Adrenal gland (tissue), 12 donors: Measurements from ENCODE around the gene LRRK1. TPM values are rescaled to one million over a fixed set of nuclear protein-coding genes. Genes with fewer than 3 reads are reported as not detected.
A peak's percentile ranks its signal among the peaks of the same experiment; 100 is the strongest.

ENCODE experiments used
- DNase-seq, 7 donors: peaks; one replicate each; pipeline ENCODE4 v3.0.0-alpha.2; 2019 to 2020
- H3K27ac ChIP-seq, 5 donors: fragments of 200-600 bp; sonication (generic) in 4 of 5; 1 replicate in 3 of 5; 2 replicates in 2 of 5; pipeline versions ENCODE4 v1.5.1 to v1.8.0; 2016 to 2020; ENCODE audit warnings: mild to moderate bottlenecking in 1 of 5
- H3K27me3 ChIP-seq: fragments of 200-600 bp; 2 replicates; pipeline ENCODE4 v1.8.0; 2021
- H3K36me3 ChIP-seq, 2 donors: fragments of 200-600 bp; replicated peaks in 1 of 2; 1 replicate in 1 of 2; 2 replicates in 1 of 2; pipeline versions ENCODE4 v1.5.1 to v1.8.0; 2018 to 2022
- H3K4me1 ChIP-seq, 2 donors: fragments of 200-600 bp; replicated peaks in 1 of 2; 1 replicate in 1 of 2; 2 replicates in 1 of 2; pipeline versions ENCODE4 v1.5.1 to v1.8.0; 2018 to 2021
- H3K4me3 ChIP-seq, 4 donors: fragments of 200-600 bp; sonication (generic) in 3 of 4; one replicate each; pipeline ENCODE4 v1.5.1; 2016 to 2018
- H3K9me3 ChIP-seq, 3 donors: fragments of 200-600 bp; sonication (generic) in 1 of 3; replicated peaks in 1 of 3; 1 replicate in 2 of 3; 2 replicates in 1 of 3; pipeline versions ENCODE4 v1.5.1 to v1.8.0; 2016 to 2021
- POLR2A ChIP-seq, 2 donors: fragments of 450-650 bp; IDR thresholded peaks; one replicate each; pipeline ENCODE4 v1.6.1; 2017; ENCODE audit warnings: antibody characterized with exemption in 2 of 2, mild to moderate bottlenecking in 2 of 2, moderate library complexity in 1 of 2
- WGBS, 4 donors: extraction: QIAGEN DNeasy Blood & Tissue Kit in 2 of 4; methylation state at CpG; one replicate each; pipeline versions ENCODE4 v1.1.5 to v1.1.7; 2013 to 2017; 5-methylcytosine and 5-hydroxymethylcytosine counted together
- intact Hi-C, 2 donors: fragments of 100-400 bp; cut with DNase I; formaldehyde crosslinking; loops; one replicate each; pipeline versions ENCODE4 v1.14.1 to v1.15.0; 2022 to 2023
- polyA plus RNA-seq, 3 donors: library from polyadenylated mRNA; stranded (reverse); fragments of 200-250 nt in 2 of 3; fragments of 350-450 nt in 1 of 3; fragmentation: Illumina TruSeq in 1 of 3; extraction: RNeasy Lipid Tissue Mini Kit (QIAGEN cat#74804) in 1 of 3; gene quantifications; one replicate each; pipeline ENCODE4 v1.2.3, GENCODE V29; 2013 to 2014
- total RNA-seq, 9 donors: library from RNA; depleted of rRNA in 4 of 9; stranded (reverse); fragments of >200 nt in 4 of 9; fragments of 120-200 nt in 1 of 9; fragmentation: NEBNext Ultra II Directional in 1 of 9; extraction: Animal tissue kit (Norgen Biotek cat#: 25700) in 1 of 9; gene quantifications; one replicate each; pipeline versions ENCODE4 v1.1.0 to v1.2.4, GENCODE V29; 2013 to 2023
- TF ChIP-seq, protein P1 (sequence below), 6 experiments: fragments of 450-650 bp in 4 of 6; fragments of 200-600 bp in 2 of 6; sonication (generic) in 1 of 6; IDR thresholded peaks; 1 replicate in 5 of 6; 2 replicates in 1 of 6; pipeline versions ENCODE4 v1.5.1 to v1.8.0; 2016 to 2021; ENCODE audit warnings: antibody characterized with exemption in 6 of 6, mild to moderate bottlenecking in 2 of 6, moderate library complexity in 1 of 6
- donor health status: healthy with polysubstance abuse.
- donor health status: Bipolar disorder and iron deficiency.
- donor health status: DM: yes; HTN: yes; CAD: no.
- donor health status: DM: no; HTN: no; CAD: no.
- donor health status: DM: no; HTN: no; CAD: no.
- donor health status: DM: yes; HTN: yes; CAD: no.

LRRK1 gene
- total and polyA plus RNA-seq, 12 donors, result 0.44 to 13.1 (median 7.7) TPM

DNA sequence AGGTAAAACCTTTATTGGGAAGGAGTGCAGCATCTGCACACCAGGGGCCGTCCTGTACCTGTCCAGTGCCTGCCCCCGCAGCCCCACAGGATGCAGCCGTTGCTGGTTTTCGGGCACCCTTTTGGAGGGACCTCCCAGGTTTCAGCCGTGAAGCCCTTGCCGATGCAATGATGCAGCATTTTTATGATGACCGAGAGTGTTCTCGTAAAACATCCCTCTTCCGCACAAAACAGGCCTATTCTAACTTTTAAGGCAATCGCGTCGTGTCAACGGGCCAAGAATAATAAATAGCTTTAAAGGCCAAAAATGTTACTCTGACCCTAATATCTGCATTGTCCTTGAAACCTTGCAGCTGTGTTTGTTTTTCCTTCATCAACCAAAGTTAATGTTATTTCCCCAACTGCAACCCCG lies 126.1 kb downstream of the LRRK1 start:
- H3K9me3 ChIP-seq, result no peaks in the 10 kb centered on the region
- H3K4me3 ChIP-seq, result no peak overlapping the region
- H3K27me3 ChIP-seq, result no peaks in the 10 kb centered on the region
- DNase-seq, result peak in 4 of 7 donors; percentile 12 to 58 (median 26)
- H3K4me1 ChIP-seq, result no peaks in the 10 kb centered on the region
- 70 to 84% (median 75%) methylated on average over 14 of the region's 14 CpGs for WGBS, 4 donors
- no peaks in the 10 kb centered on the region for H3K36me3 ChIP-seq
- H3K27ac ChIP-seq, result peak overlapping the region in 4 of 5 donors; percentile 23 to 88 (median 62)
- TF ChIP-seq, protein P1, sequence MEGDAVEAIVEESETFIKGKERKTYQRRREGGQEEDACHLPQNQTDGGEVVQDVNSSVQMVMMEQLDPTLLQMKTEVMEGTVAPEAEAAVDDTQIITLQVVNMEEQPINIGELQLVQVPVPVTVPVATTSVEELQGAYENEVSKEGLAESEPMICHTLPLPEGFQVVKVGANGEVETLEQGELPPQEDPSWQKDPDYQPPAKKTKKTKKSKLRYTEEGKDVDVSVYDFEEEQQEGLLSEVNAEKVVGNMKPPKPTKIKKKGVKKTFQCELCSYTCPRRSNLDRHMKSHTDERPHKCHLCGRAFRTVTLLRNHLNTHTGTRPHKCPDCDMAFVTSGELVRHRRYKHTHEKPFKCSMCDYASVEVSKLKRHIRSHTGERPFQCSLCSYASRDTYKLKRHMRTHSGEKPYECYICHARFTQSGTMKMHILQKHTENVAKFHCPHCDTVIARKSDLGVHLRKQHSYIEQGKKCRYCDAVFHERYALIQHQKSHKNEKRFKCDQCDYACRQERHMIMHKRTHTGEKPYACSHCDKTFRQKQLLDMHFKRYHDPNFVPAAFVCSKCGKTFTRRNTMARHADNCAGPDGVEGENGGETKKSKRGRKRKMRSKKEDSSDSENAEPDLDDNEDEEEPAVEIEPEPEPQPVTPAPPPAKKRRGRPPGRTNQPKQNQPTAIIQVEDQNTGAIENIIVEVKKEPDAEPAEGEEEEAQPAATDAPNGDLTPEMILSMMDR (IDR thresholded peaks at IDR 0.05), result no peak
- no peak for TF ChIP-seq POLR2A (IDR thresholded peaks at IDR 0.05)
- intact Hi-C loops, result no loop called here

DNA sequence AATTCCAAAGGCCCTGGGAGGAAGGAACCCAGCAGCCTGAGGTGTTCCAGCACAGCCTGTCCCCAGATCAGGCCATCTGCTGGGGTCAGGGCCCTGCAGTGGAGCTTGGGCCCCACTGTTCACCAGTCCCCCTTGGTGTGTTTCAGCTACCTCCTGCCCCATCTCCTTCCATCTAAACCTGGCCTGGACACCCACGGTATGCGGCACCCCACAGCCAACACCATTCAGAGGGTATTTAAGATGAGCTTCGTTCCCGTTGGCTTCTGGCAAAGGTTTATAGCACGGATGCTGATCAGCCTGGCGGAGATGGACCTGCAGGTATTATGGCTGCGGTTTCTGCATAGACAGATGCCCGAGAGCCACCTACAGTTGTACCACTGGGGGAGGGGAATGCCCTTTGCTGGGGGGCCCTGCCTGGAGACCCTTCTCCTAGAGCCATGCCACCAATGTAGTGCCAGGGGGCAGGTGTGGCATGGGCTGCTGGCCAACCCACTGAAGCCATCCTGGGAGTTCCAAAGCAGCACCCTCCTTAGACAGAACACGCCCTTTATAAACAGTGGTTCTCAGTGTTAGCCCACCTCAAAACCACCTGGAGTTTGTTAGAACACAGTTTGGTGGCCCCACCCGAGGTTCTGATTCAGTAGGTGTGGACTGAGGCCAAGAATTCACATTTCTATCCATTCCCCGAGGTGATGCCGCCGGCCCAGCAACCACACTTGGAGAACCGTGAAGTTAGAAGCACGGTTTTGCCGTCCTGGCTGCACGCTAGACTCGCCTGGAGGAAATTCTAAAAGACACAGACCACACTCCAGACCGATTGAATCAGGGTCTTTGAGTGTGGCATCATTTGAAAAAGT lies 126.9 kb downstream of the LRRK1 start:
- 93 to 96% (median 95%) methylated on average over 15 to 19 of the region's 19 CpGs for WGBS, 4 donors
- peak in 4 of 7 donors; percentile 6 to 45 (median 12) for DNase-seq
- intact Hi-C loops, result no loop called here
- H3K27ac ChIP-seq, result peak overlapping the region in 2 of 5 donors; percentile 59 to 88
- no peaks in the 10 kb centered on the region for H3K27me3 ChIP-seq
- TF ChIP-seq POLR2A (IDR thresholded peaks at IDR 0.05), result no peak
- TF ChIP-seq, protein P1 (IDR thresholded peaks at IDR 0.05), result no peak
- H3K4me3 ChIP-seq, result no peak overlapping the region
- H3K36me3 ChIP-seq, result no peaks in the 10 kb centered on the region
- H3K4me1 ChIP-seq, result no peaks in the 10 kb centered on the region
- no peaks in the 10 kb centered on the region for H3K9me3 ChIP-seq

DNA sequence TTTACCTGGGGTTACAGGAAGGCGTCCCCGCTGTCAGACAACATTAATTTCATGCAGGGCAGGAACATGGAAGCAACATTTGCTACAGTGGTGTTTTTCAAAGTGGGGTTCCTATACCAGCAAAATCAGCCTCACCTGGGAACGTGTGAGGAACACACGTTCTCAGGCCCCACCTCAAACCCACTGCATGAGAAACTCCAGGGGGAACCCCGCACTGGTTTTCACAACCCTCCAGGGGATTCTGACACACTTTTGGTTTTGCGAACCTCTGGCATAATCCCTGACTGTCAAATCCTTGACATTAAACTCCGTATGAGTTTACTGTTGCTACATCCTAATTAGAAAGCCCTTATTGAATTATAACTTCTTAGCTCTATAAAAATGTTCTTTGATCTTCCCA lies 127.7 kb downstream of the LRRK1 start:
- intact Hi-C loops, result no loop called here
- WGBS, 4 donors, result 74 to 85% (median 78%) methylated on average over 7 of the region's 7 CpGs
- peak overlapping the region in 3 of 5 donors; percentile 15 to 88 (median 59) for H3K27ac ChIP-seq
- DNase-seq, result peak in 4 of 7 donors; percentile 8 to 22 (median 14)
- TF ChIP-seq POLR2A (IDR thresholded peaks at IDR 0.05), result no peak
- TF ChIP-seq, protein P1 (IDR thresholded peaks at IDR 0.05), result no peak
- no peaks in the 10 kb centered on the region for H3K4me1 ChIP-seq
- peaks cover 0 to under 1% of the 10 kb centered on the region in 2 donors for H3K36me3 ChIP-seq
- no peaks in the 10 kb centered on the region for H3K27me3 ChIP-seq
- H3K9me3 ChIP-seq, result no peaks in the 10 kb centered on the region
- no peak overlapping the region for H3K4me3 ChIP-seq

DNA sequence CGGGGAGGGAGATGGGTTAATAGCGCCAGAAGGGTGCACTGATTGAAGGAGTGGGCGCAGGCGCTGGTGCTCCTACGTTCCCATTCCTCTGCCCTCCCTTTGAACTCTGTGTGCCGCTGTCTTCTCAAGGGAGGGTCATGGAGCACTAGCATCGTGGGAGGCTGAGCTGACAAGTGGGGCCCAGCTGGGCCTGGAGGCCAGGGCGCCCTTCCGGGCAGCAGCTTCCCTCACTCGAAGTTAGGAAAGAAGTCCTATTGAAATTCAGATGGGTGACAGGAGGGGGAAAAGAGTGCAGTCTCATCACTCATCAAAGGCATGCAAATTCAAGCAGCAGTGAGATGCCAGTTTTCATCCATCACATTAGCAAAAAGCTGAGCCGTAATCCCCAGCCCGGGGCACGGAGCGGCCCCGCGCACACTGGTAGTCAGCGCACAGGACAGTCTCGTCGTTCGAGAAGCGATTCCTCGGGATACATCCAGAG lies 128.2 kb downstream of the LRRK1 start:
- H3K27me3 ChIP-seq, result no peaks in the 10 kb centered on the region
- DNase-seq, result peak in 5 of 7 donors; percentile 9 to 66 (median 51)
- intact Hi-C loops, result no loop called here
- H3K4me1 ChIP-seq, result no peaks in the 10 kb centered on the region
- peaks cover 0 to 5% of the 10 kb centered on the region in 2 donors for H3K36me3 ChIP-seq
- TF ChIP-seq, protein P1 (IDR thresholded peaks at IDR 0.05), result no peak
- TF ChIP-seq POLR2A (IDR thresholded peaks at IDR 0.05), result no peak
- WGBS, 4 donors, result 78 to 81% (median 78%) methylated on average over 22 of the region's 22 CpGs
- H3K9me3 ChIP-seq, result no peaks in the 10 kb centered on the region
- peak overlapping the region in 2 of 5 donors; percentile 38 to 88 for H3K27ac ChIP-seq
- H3K4me3 ChIP-seq, result no peak overlapping the region
